Testis (tissue), 2 donors: ENCODE results near the gene FLNB.

Experiments
- POLR2A ChIP-seq: fragments of 450-650 bp; IDR thresholded peaks from one replicate; pipeline ENCODE4 v1.6.1; 2017; ENCODE audit warnings: antibody characterized with exemption, mild to moderate bottlenecking, moderate library complexity
- TF ChIP-seq, protein P1 (sequence below), 3 experiments: fragments of 450-650 bp in 2 of 3; fragments of 200-600 bp in 1 of 3; sonication (generic) in 1 of 3; IDR thresholded peaks; one replicate each; pipeline ENCODE4 v1.5.1; 2016 to 2019; ENCODE audit warnings: antibody characterized with exemption in 3 of 3, mild to moderate bottlenecking in 2 of 3, moderate library complexity in 1 of 3

DNA sequence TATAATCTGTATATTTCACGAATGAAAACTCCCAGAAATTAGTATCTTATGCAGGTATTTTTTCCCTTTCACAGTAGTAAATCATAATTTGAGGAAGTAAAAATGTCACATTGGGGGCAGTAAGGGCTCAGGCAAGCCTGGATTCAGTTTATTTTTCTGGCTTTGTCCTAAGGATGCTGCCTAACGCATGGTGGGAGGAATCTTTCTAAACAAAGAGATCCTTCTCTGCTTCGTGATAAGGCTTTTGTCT, 166.9 kb downstream of the FLNB start:
- TF ChIP-seq, protein P1, sequence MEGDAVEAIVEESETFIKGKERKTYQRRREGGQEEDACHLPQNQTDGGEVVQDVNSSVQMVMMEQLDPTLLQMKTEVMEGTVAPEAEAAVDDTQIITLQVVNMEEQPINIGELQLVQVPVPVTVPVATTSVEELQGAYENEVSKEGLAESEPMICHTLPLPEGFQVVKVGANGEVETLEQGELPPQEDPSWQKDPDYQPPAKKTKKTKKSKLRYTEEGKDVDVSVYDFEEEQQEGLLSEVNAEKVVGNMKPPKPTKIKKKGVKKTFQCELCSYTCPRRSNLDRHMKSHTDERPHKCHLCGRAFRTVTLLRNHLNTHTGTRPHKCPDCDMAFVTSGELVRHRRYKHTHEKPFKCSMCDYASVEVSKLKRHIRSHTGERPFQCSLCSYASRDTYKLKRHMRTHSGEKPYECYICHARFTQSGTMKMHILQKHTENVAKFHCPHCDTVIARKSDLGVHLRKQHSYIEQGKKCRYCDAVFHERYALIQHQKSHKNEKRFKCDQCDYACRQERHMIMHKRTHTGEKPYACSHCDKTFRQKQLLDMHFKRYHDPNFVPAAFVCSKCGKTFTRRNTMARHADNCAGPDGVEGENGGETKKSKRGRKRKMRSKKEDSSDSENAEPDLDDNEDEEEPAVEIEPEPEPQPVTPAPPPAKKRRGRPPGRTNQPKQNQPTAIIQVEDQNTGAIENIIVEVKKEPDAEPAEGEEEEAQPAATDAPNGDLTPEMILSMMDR (IDR thresholded peaks at IDR 0.05), result no peak
- TF ChIP-seq POLR2A, result no peak
